ENCODE measurements around the gene GALNT10.
A peak's percentile ranks its signal among the peaks of the same experiment; 100 is the strongest.

Gene GALNT10

GRCh38 chr5:154374264-154374663 lies 183.7 kb downstream of the GALNT10 start:
- peaks cover 7% of the 10 kb centered on the region for H3K27me3 Mint-ChIP-seq (ENCODE audit: low read depth)
- H3K36me3 Mint-ChIP-seq (ENCODE audit: low read depth), result peaks cover 9% of the 10 kb centered on the region
- H3K9me3 Mint-ChIP-seq, result no peaks in the 10 kb centered on the region
- H3K4me1 Mint-ChIP-seq, result peaks cover 25% of the 10 kb centered on the region
- H3K4me3 Mint-ChIP-seq, result no peak overlapping the region
- TF ChIP-seq, protein P1, sequence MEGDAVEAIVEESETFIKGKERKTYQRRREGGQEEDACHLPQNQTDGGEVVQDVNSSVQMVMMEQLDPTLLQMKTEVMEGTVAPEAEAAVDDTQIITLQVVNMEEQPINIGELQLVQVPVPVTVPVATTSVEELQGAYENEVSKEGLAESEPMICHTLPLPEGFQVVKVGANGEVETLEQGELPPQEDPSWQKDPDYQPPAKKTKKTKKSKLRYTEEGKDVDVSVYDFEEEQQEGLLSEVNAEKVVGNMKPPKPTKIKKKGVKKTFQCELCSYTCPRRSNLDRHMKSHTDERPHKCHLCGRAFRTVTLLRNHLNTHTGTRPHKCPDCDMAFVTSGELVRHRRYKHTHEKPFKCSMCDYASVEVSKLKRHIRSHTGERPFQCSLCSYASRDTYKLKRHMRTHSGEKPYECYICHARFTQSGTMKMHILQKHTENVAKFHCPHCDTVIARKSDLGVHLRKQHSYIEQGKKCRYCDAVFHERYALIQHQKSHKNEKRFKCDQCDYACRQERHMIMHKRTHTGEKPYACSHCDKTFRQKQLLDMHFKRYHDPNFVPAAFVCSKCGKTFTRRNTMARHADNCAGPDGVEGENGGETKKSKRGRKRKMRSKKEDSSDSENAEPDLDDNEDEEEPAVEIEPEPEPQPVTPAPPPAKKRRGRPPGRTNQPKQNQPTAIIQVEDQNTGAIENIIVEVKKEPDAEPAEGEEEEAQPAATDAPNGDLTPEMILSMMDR (IDR thresholded peaks at IDR 0.05; ENCODE audit: unreplicated experiment in 3 of 3), result no peak
- no peak overlapping the region for H3K27ac Mint-ChIP-seq

DNA sequence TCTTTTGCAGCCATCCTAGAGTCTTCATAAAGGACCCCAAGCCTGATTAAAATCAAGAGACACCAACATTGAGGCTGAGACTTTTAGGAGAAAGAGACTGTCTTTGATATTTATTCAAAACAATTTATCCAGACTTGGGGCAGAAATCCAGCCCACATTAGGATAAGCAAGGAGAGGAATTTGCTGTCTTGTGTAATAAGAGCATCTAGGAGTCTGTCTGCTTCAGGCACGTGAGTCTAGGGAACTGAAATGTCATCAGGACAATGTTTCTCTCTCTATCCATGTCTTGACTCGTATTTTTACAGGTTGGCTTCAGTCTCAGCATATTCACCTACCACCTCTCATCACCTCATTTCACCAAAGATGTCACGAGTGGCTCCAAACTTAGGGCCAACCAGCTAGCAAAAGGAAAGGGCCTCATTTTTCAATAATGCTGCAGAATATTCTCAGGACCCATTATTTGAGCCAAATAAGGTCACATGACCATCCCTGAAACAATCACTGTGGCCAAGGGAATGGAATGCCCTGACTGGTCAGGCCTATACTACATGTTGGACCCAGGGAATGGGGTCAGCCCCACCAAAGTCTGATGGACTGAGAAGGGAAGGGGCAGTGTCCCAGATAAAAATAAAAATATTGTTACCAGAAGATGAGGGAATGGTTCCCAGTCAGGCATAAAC lies 184.9 kb downstream of the GALNT10 start:
- Mint-ChIP-seq H3K4me3 (no peak overlapping the region), H3K36me3 (ENCODE audit: low read depth) (peaks cover 13% of the 10 kb centered on the region)

GRCh38 chr5:154376481-154376880 lies 185.9 kb downstream of the GALNT10 start:
- no peak overlapping the region for H3K27ac Mint-ChIP-seq
- H3K4me1 Mint-ChIP-seq, result peaks cover 8% of the 10 kb centered on the region
- no peak overlapping the region for H3K4me3 Mint-ChIP-seq
- TF ChIP-seq, protein P1 (IDR thresholded peaks at IDR 0.05; ENCODE audit: unreplicated experiment in 3 of 3), result no peak
- H3K27me3 Mint-ChIP-seq (ENCODE audit: low read depth), result peaks cover 7% of the 10 kb centered on the region
- H3K9me3 Mint-ChIP-seq, result no peaks in the 10 kb centered on the region
- peaks cover 23% of the 10 kb centered on the region for H3K36me3 Mint-ChIP-seq (ENCODE audit: low read depth)

More for the DNA sequence above, 184.9 kb downstream of the GALNT10 start:
- TF ChIP-seq, protein P1 (IDR thresholded peaks at IDR 0.05; ENCODE audit: unreplicated experiment in 3 of 3), result no peak
- Mint-ChIP-seq H3K27ac (peak overlapping the region in 2 of 3 experiments; percentile 26 to 47), H3K27me3 (ENCODE audit: low read depth) (peaks cover 7% of the 10 kb centered on the region), H3K9me3 (no peaks in the 10 kb centered on the region), H3K4me1 (peaks cover 16% of the 10 kb centered on the region)

GRCh38 chr5:154377754-154378533 lies 187.4 kb downstream of the GALNT10 start:
- Mint-ChIP-seq H3K36me3 (ENCODE audit: low read depth) (peaks cover 34% of the 10 kb centered on the region), H3K9me3 (no peaks in the 10 kb centered on the region), H3K27ac (no peak overlapping the region), H3K4me1 (no peaks in the 10 kb centered on the region), H3K27me3 (ENCODE audit: low read depth) (peaks cover 7% of the 10 kb centered on the region), H3K4me3 (no peak overlapping the region)
- TF ChIP-seq, protein P1 (IDR thresholded peaks at IDR 0.05; ENCODE audit: unreplicated experiment in 3 of 3), result no peak

DNA sequence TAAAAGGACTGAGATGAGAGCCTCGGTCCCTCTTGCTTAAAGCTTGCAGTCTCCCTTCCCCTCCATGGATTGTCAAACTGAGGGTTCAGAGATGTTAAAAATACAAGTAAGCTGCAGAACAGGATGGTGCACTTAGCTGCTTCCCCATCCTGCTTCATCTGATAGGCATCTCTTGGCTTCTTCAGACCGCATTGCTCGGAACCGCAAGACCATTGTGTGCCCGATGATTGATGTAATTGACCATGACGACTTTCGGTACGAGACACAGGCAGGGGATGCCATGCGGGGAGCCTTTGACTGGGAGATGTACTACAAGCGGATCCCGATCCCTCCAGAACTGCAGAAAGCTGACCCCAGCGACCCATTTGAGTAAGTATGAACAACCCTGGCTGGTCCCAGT lies 189.7 kb downstream of the GALNT10 start:
- Mint-ChIP-seq H3K36me3 (ENCODE audit: low read depth) (peaks cover 38% of the 10 kb centered on the region), H3K9me3 (no peaks in the 10 kb centered on the region), H3K27ac (no peak overlapping the region), H3K4me3 (no peak overlapping the region), H3K4me1 (no peaks in the 10 kb centered on the region), H3K27me3 (ENCODE audit: low read depth) (no peaks in the 10 kb centered on the region)
- TF ChIP-seq, protein P1 (IDR thresholded peaks at IDR 0.05; ENCODE audit: unreplicated experiment in 3 of 3), result no peak
